GM18909 (cell line): ENCODE measurements around the gene GET4.
"Not testable (repeated sequence)": the region's sequence is repeated elsewhere in the genome, so short reads cannot be mapped to it uniquely, and the experiment has no call there.

ENCODE experiments used
- ATAC-seq: cut with Tn5 transposase; IDR thresholded peaks from one replicate; pipeline ENCODE4 v1.9.1; 2021; ENCODE audit warnings: mild to moderate bottlenecking; ENCODE audit not compliant: unreplicated experiment, poor library complexity

GET4 gene

DNA sequence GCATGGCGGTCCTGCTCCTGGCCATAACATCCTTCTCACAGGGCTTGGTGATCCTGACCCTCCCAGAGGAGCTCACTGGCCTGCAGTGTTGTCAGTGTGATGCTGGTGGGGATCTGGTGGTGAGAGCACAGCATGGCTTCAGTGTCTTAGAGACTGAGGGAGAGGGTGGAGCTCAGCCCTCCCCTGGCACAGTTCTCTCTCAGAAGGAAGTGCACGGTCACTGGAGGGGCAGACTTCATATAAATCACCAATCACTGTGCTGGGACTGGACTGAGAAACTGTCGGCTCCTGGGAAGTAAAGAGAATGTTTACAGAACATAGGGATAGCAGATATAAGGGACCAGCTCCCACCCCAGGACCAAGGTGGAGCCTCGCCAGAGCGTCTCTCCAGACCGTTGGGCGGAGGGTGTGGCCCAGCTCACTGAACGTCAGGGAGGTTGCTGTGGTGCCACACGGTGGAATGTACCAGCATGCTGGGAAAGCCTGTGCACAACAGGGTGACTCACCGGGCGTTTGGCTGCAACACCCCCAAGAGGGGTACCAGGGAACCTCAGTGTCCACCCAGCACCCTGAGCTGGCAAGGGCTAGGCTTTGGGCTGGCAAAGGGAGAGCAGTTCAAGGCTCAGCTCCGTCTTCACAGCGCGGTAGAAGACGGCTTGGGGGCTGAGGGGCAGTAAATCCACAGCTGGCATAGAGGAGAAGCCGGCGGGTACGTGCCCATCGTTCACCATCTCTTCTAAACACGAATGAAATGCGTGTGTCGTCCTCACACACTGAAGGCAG lies 8.8 kb upstream of the GET4 start:
- ATAC-seq = no peak

DNA sequence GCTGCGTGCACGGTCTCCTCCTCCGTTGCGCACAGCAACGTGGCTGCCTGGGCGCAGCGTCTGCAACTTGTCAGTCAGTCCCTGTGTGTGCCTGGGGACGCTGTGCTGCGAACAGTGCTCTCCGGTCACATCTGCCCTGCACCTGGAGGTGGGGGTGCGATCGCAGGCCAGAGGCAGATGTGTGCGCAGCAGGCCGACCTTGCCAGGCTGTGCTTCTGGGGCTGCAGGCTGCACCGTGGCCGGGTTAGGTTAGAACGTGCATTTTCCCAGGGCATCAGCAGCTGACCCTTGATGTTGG lies 8.2 kb upstream of the GET4 start:
- ATAC-seq = no peak

DNA sequence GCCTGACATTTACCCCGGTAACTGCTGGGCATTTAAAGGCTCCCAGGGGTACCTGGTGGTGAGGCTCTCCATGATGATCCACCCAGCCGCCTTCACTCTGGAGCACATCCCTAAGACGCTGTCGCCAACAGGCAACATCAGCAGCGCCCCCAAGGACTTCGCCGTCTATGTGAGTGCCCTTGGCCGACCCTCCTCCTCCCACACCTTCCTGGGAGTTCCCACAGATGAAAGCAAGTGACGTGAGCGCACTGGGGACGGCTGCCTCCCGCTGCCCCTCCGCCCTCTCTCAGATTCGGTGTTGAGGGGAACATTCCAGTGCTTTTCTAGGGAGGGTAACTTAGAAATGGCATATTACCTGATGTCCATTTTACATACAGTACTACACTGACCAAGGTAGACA lies 7.0 kb upstream of the GET4 start:
- ATAC-seq = no peak

DNA sequence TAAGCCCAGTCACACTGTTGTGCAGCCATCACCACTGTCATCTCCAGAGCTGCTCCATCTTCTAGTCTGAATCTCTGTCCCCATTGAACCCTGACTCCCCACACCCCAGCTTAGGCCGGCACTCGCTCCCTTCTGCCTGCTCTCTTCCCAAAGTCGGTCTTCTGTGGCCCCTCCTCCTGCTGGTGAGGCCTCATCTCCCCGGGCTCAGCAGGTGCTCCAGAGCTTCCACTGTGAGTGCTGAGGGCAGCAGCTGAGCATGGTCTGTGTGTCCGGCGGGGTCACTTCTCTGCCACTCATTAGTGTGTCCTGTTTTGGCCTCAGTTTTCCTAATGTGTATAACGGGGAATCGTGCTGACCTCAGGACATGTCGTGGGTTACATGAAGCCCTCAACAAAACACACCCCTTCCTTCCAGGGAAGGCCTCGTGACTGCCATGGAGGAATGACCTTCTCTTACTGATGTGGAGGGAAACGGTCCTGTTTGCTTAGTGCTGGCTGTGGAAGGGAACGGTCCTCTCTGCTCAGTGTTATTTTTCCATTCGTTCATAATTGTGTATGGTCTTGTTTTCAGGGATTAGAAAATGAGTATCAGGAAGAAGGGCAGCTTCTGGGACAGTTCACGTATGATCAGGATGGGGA lies 4.3 kb upstream of the GET4 start:
- no peak for ATAC-seq

DNA sequence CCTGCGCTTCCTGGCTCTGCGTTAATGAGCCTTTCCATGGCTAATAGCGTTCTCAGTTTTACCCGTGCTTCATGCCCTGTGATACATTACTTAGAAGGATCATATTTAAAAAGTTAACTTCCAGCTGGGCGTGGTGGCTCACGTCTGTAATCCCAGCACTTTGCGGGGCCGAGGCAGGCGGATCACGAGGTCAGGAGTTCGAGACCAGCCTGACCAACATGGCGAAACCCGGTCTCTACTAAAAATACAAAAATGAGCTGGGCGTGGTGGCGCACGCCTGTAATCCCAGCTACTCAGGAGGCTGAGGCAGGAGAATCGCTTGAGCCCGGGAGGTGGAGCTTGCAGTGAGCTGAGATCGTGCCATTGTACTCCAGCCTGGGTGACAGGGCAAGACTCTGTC lies 3.7 kb upstream of the GET4 start:
- not testable (repeated sequence) for ATAC-seq

DNA sequence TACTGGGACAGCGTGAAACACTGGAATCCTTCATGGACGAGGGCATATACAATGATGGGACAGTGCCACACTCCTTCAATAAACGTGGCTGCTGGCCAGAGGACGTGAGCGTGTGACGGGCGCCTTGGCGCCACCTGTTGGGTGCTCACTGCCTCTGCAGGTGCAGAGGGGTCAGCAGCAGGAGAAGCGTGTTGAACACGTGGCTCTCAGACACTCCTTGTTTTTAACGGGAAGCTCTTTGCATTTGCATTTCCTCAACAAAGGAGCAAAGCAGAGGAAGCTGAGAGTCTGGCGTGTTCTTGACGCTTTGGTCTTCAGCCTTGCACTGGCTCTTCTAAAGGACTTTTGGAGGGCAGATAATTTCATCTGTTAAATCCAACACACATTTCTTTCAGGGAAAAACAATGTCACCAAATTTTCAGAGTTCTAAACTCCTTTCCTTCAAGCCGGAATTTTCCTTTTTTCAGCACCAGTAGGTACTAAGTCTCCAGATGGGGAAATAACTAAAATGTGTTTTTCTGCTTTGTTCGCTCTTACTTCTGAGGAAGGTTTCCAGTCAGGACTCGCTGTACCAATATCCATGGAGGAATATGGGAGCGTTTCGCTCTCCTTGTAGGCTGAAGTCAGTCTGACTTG lies 2.9 kb upstream of the GET4 start:
- ATAC-seq = no peak

DNA sequence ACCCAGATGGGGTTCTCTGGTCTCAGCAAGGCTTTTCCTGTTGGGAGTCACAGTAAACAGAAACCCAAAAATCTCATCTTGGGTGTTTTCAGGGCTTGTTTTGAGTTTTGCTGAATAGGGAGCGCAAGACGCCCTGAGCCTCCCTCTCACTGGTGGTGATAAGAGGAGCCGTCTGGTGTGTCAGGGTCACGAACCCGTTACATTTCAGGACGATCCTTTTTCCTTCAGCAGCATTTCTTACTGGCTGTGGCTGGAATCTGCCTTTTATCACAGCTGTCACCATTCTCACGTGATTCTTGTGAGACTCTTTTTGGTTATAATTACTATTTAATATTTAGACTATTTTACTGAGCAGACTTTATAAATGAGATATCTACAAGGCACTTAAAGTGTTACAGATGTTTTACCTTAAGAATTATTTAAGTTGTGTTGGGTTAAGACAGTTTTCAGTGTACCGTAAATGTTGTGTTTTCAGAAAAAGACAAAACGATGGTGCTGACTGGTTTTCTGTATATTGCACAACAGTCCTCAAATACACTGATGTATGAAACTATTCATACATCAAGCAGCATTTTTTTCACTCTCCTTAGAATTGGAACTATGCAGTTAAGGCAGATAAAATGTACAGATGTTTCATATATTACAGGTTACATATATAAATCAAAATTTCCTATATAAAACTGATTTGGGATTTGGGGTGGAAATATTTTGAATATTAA lies 2.2 kb upstream of the GET4 start:
- ATAC-seq = no peak

DNA sequence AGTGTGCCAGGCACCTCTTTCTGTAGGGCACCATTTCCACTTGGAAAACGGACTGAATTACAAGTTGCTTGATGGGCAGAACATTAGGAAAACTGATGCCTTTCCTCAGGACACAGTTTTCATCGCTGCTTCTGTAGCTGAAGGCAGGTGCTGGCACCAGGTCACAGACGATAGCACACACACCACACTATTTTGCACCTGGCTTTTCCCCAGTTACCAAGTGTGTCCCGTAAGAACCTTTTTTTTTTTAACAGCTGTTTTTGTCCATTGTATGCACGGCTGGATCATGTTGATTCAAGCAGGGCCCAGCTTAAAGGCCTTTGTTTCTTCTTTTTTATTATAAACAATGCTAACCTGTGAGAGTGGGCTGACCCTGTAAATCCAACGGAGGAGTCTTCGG lies 1.3 kb upstream of the GET4 start:
- ATAC-seq = no peak

DNA sequence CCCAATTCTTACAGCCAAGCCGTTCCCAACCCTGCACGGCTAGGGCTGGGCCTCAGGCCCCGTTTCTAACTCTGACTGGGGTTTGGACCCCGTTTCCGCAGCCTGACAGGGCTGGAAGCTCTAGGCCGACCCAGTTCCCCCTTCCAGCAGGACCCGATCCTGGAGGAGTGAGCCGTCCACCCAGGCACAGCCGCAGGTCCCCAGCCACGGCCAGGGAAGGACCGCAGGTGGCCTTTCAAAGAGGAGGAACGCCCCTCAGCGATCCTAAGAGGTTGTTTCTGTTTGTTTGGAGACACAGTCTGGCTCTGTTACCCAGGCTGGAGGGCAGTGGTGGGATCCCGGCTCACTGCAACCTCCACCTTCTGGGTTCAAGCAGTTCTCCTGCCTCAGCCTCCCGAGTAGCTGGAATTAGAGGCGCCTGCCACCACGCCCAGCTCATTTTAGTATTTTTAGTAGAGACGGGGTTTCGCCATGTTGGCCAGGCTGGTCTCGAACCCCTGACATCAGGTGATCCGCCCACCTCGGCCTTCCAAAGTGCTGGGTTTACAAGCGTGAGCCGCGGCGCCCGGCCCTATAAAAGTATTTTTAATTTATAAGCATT lies 778 bp upstream of the GET4 start:
- no peak for ATAC-seq

DNA sequence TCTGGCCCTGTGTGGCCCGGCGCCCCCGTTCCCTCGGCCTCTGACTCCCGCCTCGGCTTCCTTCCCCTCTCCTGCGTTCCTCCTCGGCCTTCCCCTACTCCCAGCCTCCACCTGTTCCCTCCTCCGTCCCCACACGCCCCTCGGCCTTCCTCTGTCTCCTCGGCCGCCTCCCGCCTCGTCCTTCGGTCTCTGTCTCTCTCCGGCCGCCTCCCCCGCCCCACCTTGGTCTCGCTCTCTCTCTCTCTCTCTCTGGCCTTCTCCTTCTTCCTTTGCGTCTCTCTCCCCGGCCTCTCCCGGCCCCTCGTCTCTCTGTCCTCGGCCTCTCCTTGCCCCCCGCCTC lies 588 bp downstream of the GET4 start:
- peak; percentile 29 for ATAC-seq

DNA sequence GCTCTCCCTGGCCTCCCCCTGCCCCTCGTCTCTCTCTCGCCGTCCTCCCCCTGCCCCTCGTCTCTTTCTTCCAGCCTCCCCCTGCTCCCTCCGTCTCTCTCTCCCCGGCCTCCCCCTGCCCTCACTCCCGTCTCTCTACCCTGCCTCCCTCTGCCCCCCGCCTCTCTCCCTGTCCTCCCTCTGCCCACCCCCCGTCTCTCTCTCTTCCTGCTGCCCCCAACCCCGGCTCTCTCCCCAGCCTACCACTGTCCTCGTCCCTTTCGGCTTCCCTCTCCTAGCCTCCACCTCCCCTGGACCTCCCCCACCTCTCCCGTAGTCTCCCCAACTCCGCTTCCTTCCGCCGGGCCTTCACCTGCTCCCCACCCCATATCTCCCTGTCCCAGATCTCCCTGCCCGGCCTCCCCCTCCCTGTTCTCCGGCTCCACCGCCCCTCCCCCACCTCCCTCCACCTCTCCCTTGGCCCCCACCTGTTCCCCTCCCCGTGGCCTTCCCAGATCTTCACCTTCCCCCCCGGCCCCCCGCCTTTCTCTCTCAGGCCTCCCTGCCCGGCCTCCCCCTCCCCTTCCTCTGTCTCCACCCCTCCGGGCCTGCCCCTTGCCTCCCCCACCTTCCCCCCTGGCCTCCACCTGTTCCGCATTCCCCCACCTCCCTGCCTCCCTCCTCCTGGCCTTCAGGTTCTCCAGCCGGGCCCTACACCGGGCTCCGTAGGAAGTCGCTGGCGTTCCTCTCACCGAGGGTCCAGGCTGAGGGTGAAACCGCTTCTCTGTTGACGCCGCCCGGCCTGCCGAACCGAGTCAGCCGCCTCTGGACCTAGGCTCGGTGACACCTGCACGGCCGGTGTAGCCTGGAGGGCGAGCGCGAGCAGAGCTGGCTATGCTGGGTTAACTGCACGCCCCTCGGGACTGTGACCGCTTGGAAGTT lies 1.2 kb downstream of the GET4 start:
- ATAC-seq = no peak

DNA sequence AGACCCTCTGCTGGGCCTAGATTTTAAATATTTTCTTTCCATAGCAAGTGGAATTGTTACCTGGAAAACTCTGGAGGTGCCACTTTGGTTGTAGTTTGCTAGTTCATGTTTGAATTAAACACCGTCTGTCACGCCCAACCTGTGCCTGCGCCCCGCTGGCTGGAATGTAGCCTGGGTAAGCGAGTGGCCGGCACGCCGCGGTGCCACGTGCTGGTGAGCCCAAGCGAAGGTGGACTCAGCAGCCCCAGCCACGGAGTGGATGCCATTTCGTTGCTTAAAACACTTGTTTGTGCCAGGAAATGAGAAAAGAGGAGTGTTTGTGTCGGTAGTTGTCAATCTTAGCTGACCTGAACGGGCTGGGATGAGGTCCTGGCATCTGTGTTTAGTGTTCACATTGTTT lies 2.7 kb downstream of the GET4 start:
- ATAC-seq = no peak

DNA sequence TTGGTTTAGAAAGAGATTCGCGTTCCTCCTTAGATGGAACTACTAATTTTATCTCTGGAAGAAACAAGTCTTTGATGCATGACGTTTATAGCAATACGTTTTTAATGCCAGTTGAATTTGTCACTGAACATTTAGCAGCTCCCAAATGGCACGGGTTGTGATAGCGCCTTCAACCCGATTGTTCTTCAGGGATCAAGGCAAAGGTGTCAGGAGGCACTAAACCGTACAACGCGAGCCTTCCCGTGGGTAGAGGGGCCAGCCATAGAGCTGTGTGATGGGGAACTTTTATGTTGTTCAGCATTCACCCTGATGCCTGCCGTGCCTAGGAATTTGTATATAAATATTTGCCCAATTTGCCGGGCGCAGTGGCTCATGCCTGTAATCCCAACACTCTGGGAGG lies 3.4 kb downstream of the GET4 start:
- no peak for ATAC-seq

DNA sequence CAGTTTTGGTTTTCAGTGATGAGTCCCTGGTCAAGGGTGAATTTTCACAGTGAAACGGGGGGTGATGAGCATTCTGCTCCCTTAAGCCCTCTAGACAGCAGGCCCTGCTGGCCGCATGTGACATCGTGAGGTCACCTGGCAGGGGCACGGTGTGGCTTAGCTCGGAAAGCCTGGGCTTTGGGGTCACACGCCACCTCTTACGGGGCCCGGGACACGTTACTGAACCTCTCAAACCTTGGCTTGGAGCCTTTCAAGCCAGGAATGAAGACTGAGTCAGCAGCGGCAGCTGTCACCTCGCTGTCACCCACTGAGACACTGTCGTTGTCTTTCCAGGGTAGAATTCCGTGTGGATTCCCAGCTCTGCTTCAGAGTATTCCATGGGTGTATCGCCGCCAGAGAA lies 4.1 kb downstream of the GET4 start:
- ATAC-seq = no peak

DNA sequence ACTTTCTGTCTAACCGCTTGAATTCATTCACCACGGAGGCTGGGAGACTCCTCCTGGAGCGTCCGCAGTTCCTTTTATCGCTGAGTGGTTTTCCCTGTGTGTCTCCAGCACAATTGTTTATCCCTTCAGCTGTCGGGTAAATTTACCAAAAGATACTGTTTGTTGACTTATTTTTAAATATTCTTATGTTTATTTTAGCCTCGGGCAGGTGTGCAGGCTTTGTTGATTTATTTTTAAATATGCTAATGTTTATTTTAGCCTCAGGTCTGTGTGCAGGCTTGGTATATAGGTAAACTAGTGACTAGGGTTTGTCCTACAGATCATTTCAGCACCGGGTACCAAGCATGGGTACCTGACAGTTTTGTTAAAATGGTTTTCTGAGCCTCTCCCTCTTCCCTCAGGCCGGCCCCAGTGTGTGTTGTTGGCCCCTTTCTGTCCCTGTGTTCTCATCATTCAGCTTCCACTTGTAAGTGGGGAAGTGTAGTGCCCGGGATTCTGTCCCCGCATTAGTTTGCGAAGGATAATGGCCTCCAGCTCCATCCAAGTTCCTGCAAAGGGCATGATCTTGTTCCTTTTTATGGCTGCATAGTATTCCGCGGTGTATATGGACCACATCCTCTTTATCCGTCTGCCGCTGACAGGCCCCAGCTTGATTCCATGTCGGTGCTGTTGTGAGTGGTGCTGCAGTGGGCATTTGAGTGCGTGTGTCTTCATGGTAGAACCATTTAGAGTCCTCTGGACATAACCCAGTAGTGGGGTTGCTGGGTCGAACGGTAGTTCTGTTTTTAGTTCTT lies 5.3 kb downstream of the GET4 start:
- ATAC-seq = no peak

DNA sequence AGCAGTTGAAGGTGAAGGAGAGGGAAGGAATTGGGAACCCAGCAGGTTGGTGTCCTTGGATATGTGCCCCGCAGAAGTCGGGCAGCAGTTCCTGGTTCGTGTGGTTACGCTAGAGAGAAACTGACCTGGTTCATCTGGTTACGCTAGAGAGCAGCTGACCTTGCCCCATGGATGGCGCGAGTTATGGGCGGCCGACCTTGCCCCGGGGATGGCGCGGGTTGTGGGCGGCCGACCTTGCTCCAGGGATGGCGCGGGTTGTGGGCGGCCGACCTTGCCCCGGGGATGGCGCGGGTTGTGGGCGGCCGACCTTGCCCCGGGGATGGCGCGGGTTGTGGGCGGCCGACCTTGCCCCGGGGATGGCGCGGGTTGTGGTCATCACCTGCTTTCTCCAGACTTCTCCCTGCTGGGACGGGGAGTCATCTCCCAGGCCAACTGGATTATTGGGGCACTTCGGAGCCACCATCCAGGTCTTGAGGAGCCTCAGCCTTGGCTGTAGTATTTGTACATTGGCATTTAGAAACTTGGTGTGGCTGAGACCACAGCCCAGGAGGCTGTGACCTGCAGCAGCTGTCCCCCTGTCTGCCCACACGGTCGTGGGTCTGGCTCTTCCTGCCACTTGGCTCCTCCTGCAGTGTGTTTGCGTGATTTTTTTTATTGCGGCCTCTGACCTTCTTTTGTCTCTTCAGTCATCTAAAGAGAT lies 6.1 kb downstream of the GET4 start:
- no peak for ATAC-seq

DNA sequence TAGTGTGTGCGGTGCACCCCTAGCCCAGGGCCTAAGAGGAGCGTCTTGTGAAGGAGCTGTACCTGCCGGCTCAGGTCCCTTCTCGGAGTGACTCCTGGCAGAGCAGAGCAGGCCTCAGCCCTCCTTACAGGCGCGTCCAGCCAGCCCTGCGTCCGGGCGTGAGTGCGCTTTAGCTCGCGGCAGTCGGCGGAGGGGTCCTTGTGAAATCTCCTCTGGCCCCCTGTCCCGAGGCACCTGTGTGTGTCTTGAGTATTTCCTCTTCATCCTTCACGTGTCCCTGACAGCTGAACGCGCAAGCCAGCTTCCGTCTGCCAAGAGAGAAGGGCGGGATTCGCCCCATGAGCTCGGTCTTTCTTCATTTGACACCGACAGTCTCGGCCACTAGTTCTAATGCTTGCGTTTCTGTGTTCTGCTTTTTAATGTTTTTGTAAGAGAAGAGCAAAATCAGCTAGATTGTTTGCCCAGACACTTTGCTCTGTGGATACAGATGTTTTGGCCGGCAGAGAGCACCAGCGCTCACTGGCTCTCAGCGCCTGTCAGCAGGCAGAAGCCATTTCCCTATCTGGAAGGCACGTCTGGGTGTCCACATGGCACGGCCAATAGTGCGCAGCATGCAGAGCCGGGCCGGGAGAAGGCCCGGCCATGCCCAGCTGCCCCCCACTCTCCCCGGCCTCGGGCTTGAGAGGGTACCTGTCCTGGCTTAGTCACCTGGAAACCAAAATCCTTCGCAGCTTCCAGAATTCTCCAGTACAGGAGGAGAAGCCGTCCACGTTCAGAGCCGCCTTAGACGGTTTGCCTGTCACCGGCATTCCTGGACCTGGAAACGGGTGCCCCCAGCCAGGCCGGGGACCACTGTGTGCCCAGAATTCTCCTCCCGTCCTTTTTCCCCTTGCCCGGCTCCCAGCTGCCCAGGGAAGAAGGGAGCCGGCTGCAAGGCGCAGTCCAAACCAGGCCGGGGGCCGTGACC lies 7.0 kb downstream of the GET4 start:
- no peak for ATAC-seq
